ENCODE measurements around the gene WDR46. TPM values are rescaled to one million over a fixed set of nuclear protein-coding genes. Genes with fewer than 3 reads are reported as not detected.

The WDR46 gene, protein sequence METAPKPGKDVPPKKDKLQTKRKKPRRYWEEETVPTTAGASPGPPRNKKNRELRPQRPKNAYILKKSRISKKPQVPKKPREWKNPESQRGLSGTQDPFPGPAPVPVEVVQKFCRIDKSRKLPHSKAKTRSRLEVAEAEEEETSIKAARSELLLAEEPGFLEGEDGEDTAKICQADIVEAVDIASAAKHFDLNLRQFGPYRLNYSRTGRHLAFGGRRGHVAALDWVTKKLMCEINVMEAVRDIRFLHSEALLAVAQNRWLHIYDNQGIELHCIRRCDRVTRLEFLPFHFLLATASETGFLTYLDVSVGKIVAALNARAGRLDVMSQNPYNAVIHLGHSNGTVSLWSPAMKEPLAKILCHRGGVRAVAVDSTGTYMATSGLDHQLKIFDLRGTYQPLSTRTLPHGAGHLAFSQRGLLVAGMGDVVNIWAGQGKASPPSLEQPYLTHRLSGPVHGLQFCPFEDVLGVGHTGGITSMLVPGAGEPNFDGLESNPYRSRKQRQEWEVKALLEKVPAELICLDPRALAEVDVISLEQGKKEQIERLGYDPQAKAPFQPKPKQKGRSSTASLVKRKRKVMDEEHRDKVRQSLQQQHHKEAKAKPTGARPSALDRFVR
- 67.9 and 116 TPM in 2 replicates for total RNA-seq

DNA sequence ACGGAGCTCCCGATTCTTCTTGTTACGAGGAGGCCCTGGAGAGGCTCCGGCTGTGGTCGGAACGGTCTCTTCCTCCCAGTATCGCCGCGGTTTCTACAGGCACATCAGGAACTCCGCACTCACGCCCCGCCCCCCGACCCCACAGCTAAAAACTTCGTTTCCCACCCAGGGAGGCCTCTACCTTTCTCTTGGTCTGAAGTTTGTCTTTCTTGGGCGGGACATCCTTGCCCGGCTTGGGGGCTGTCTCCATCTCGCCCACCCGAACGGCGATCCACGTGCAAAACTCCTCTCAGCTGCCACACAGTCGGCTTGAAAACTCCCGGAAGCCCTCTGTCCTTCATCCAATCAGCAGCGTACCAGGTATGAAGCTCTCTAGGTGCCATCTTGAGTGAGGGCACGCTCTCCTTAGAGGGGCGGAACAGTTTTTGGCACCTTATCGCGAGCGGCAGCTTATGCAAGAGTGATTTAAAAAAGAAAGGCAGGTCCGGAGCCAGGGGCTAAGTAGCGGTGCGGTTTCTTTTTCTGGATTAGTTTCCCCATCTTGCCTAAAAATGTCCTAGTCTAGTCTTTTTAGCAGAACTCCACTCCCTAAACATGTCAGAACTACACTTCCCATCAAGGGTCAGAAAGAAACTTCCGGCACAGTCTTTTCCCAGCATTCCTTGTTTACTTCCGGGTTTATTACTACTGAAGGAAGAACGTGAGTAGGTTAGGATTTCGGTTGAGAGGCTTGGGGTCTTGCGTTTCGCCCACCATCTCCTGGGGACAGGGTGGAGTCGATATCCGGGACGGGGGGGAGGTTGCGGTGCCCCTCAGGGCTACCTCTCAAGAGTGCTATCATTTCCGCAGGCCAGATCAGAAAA, at the start of gene WDR46, which contains the start of gene PFDN6:
WDR46 (minus strand) TSS at position 319 of the 863 bp plus-strand sequence; CDS start at position 250, 69 bp downstream.
PFDN6 (plus strand) TSS at position 681 of the 863 bp plus-strand sequence. CDS start 256 bp downstream, outside the sequence.
- DNase-seq (ENCODE audit: low read depth) = peak; percentile 79
- TF ChIP-seq, protein P1, sequence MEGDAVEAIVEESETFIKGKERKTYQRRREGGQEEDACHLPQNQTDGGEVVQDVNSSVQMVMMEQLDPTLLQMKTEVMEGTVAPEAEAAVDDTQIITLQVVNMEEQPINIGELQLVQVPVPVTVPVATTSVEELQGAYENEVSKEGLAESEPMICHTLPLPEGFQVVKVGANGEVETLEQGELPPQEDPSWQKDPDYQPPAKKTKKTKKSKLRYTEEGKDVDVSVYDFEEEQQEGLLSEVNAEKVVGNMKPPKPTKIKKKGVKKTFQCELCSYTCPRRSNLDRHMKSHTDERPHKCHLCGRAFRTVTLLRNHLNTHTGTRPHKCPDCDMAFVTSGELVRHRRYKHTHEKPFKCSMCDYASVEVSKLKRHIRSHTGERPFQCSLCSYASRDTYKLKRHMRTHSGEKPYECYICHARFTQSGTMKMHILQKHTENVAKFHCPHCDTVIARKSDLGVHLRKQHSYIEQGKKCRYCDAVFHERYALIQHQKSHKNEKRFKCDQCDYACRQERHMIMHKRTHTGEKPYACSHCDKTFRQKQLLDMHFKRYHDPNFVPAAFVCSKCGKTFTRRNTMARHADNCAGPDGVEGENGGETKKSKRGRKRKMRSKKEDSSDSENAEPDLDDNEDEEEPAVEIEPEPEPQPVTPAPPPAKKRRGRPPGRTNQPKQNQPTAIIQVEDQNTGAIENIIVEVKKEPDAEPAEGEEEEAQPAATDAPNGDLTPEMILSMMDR (conservative IDR thresholded peaks at IDR 0.05; ENCODE audit: low read depth, low read length) = no peak
- H3K4me3 ChIP-seq (ENCODE audit: low read depth, low read length) = peak within 1 kb of the TSS; percentile 81

DNA sequence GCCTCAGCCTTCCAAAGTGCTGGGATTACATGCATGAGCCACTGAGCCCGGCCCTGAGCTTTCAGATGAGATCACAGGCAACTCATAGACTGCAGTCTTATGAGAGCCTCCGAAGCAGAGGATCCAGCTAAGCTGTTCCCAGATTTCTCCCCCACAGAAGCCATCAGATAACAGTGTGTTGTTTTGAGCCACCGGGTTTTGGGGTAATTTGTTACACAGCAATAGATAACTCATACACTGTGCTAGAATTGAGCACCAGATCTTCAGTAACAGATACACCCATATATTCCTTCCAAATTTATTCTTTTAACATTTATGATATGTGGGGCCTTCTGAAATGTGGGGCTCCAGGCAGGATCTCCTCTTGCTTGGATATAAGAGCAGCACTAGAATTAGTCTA, 47.5 kb upstream of the WDR46 start:
- no peak for DNase-seq (ENCODE audit: low read depth)
- H3K4me3 ChIP-seq (ENCODE audit: low read depth, low read length) = no peak overlapping the region
- TF ChIP-seq, protein P1 (conservative IDR thresholded peaks at IDR 0.05; ENCODE audit: low read depth, low read length) = no peak

DNA sequence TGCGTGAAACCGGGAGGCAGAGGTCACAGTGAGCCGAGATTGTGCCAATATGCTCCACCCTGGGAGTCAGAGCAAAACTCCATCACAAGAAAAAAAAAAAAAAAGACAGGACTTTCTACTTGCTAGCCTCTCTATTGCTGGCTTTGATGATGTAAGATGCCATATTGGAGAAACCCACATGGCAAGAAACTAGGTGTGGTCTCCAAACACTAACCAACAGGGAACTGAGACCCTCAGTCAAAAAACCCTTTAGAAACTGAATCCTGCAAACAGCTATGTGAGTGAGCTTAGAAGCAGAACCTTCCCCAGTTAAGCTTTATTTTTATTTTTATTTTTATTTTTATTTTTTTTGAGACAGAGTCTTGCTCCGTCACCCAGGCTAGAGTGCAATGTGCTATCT, 46.9 kb upstream of the WDR46 start:
- no peak overlapping the region for H3K4me3 ChIP-seq (ENCODE audit: low read depth, low read length)
- TF ChIP-seq, protein P1 (conservative IDR thresholded peaks at IDR 0.05; ENCODE audit: low read depth, low read length) = no peak
- no peak for DNase-seq (ENCODE audit: low read depth)

DNA sequence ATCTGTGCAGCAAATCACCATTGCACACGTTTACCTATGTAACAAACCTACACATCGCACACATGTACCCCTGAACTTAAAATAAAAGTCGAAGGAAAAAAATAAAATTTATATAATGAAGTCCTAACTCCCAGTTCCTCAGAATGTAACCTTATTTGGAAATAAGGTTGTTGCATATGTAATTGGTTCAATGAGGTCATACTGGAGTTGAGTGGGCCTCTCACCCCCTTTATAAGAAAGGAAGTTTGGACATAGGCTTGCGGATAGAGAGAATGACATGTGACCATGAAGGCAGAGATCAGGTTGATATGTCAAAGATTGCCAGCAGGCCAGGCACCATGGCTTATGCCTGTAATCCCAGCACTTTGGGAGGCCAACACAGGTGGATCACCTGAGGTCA, 44.6 kb upstream of the WDR46 start:
- no peak for DNase-seq (ENCODE audit: low read depth)
- TF ChIP-seq, protein P1 (conservative IDR thresholded peaks at IDR 0.05; ENCODE audit: low read depth, low read length) = no peak
- no peak overlapping the region for H3K4me3 ChIP-seq (ENCODE audit: low read depth, low read length)

DNA sequence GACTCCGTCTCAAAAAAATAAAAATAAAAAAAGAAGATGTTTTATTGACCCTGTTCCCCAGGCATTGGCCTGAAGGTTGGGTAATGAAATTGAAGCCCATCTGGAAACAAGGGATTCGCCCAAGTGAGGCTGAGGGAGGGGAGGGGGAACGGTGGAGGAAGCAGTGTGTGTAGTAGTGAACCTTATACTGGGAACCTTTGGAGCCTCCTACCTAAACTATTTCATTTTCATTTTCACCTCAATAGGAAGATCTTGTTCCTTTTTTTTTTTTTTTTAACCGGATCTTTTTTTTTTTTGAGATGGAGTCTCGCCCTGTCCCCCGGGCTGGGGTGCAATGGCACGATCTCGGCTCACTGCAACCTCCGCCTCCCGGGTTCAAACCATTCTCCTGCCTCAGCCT, 41.7 kb upstream of the WDR46 start:
- TF ChIP-seq, protein P1 (conservative IDR thresholded peaks at IDR 0.05; ENCODE audit: low read depth, low read length) = no peak
- no peak for DNase-seq (ENCODE audit: low read depth)
- H3K4me3 ChIP-seq (ENCODE audit: low read depth, low read length) = no peak overlapping the region

DNA sequence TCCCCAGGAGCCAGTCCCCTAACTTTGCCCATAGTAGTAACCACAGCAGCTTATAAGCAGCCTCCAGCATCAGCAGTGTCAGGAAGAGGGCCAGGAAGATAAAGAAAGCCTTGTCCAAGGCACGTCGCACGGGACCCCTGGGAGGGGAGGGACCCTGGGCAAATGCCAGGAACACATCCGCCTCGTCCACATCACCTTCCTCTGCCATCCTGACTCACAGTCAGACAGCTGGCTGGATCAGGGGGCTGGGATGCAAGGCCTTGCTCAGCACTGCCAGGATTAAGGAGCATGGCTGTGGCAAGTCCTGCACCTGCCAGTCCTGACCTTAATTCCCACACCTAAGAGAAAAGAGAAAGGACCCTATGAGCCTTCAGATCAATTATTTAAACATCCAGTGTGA, 40.0 kb upstream of the WDR46 start:
- TF ChIP-seq, protein P1 (conservative IDR thresholded peaks at IDR 0.05; ENCODE audit: low read depth, low read length) = no peak
- DNase-seq (ENCODE audit: low read depth) = no peak
- no peak overlapping the region for H3K4me3 ChIP-seq (ENCODE audit: low read depth, low read length)
